K562 (cell line): ENCODE data around the gene SCUBE1. TPM values are rescaled to one million over a fixed set of nuclear protein-coding genes. Genes with fewer than 3 reads are reported as not detected.

Source experiments
- ATAC-seq: fragments of 200-7000 bp; cut with Tn5 transposase; 3 replicates; pipeline ENCODE4 v1.9.1; 2020; ENCODE audit warnings: moderate library complexity
- BruUV-seq: library from RNA; stranded (reverse); fragments of 400-500 nt; replicated peaks from 2 replicates; lab custom pipeline; 2021; lab: Mats Ljungman, UMichigan
- CTCF ChIA-PET: fragments of 300-600 bp; formaldehyde crosslinking; extraction: SDS; loops from one replicate; lab custom pipeline; 2021; ENCODE audit warnings: low intra/inter-chr PET ratio; lab: Yijun Ruan, JAX
- POLR2A ChIA-PET: fragments of 300-600, 350-650 bp; sonication (Branson Sonifier 250); formaldehyde crosslinking; extraction: SDS; loops from one replicate; lab custom pipeline; 2021; ENCODE audit warnings: antibody characterized with exemption, inconsistent platforms; lab: Yijun Ruan, JAX
- DNase-seq, 4 experiments: peaks; one replicate each; pipeline versions ENCODE4 v3.0.0 to v3.0.0-alpha.2; 2011 to 2018; ENCODE audit warnings: low spot score in 3 of 4, mixed read lengths in 3 of 4; ENCODE audit errors: extremely low read depth in 1 of 4
- FAIRE-seq: peaks from 2 replicates; lab custom pipeline; 2011; peaks lifted over from hg19 to GRCh38; lab: Jason Lieb, UNC
- H2AFZ ChIP-seq: 2 replicates; pipeline ENCODE4 v1.6.0; 2011; ENCODE audit warnings: low read depth, low read length, control low read depth, inconsistent platforms
- H3K27ac ChIP-seq: fragments of 200-600 bp; 3 replicates; pipeline ENCODE4 v1.8.0; 2011; ENCODE audit warnings: low read depth, mild to moderate bottlenecking, control low read depth, inconsistent platforms, low read length, moderate library complexity, mixed read lengths; ENCODE audit errors: extremely low read depth
- H3K27me3 ChIP-seq, 2 experiments: fragments of 300-600 bp in 1 of 2; 2 replicates in 1 of 2; 3 replicates in 1 of 2; pipeline versions ENCODE4 v1.6.0 to v1.8.0; 2011; ENCODE audit warnings: inconsistent platforms in 2 of 2, low read length in 2 of 2, mild to moderate bottlenecking in 1 of 2, mixed read lengths in 1 of 2, moderate library complexity in 1 of 2; ENCODE audit not compliant: control insufficient read depth in 2 of 2, insufficient read depth in 2 of 2
- H3K36me3 ChIP-seq: fragments of 300-600 bp; 3 replicates; pipeline ENCODE4 v1.8.0; 2011; ENCODE audit warnings: mild to moderate bottlenecking, low read length, inconsistent platforms; ENCODE audit not compliant: control insufficient read depth, insufficient read depth
- H3K4me1 ChIP-seq, 2 experiments: fragments of 200-600 bp in 1 of 2; replicated peaks in 1 of 2; 2 replicates in 1 of 2; 3 replicates in 1 of 2; pipeline versions ENCODE4 v1.5.1 to v1.8.0; 2011; ENCODE audit warnings: inconsistent platforms in 2 of 2, low read length in 2 of 2, mild to moderate bottlenecking in 1 of 2, mixed read lengths in 1 of 2, moderate library complexity in 1 of 2; ENCODE audit not compliant: control insufficient read depth in 2 of 2, insufficient read depth in 2 of 2
- H3K4me2 ChIP-seq: 2 replicates; pipeline ENCODE4 v1.6.1; 2011; ENCODE audit warnings: low read length, control low read depth, inconsistent platforms, mixed read lengths; ENCODE audit not compliant: insufficient read depth
- H3K4me3 ChIP-seq: fragments of 200-600 bp; sonication (generic), shearing (Covaris generic); 2 replicates; pipeline ENCODE4 v1.5.1; 2016; ENCODE audit warnings: control low read depth, inconsistent platforms
- H3K79me2 ChIP-seq: fragments of 200-600 bp; 3 replicates; pipeline ENCODE4 v1.8.0; 2011; ENCODE audit warnings: low read length, inconsistent platforms; ENCODE audit not compliant: control insufficient read depth, insufficient read depth
- H3K9ac ChIP-seq, 2 experiments: 2 replicates each; pipeline versions ENCODE4 v1.6.0 to v1.6.1; 2011; ENCODE audit warnings: low read depth in 2 of 2, low read length in 2 of 2, control low read depth in 1 of 2, inconsistent platforms in 1 of 2, mild to moderate bottlenecking in 1 of 2, mixed read lengths in 1 of 2; ENCODE audit not compliant: insufficient read depth in 1 of 2
- H3K9me1 ChIP-seq: one replicate; pipeline ENCODE4 v1.6.0; 2011; ENCODE audit warnings: inconsistent platforms, mild to moderate bottlenecking, low read length, moderate library complexity; ENCODE audit not compliant: control insufficient read depth, insufficient read depth
- H3K9me3 ChIP-seq: replicated peaks from 2 replicates; pipeline ENCODE4 v1.5.1; 2011; ENCODE audit warnings: low read depth, low read length, inconsistent platforms; ENCODE audit not compliant: control insufficient read depth, insufficient read depth
- H4K20me1 ChIP-seq: replicated peaks from 2 replicates; pipeline ENCODE4 v1.6.1; 2011; ENCODE audit warnings: low read length, inconsistent platforms, mixed read lengths; ENCODE audit not compliant: control insufficient read depth, insufficient read depth
- ADNP ChIP-seq: fragments of 200-800 bp; sonication (Bioruptor generic); IDR thresholded peaks from 2 replicates; pipeline ENCODE4 v1.6.1; 2016; ENCODE audit warnings: missing genetic modification characterization, missing compliant biosample characterization
- EP300 ChIP-seq: IDR thresholded peaks from 2 replicates; pipeline ENCODE4 v1.6.1; 2012; ENCODE audit warnings: low read length, improper control_type of control experiment
- GTF2A2 ChIP-seq: IDR thresholded peaks from 2 replicates; pipeline ENCODE4 v1.6.1; 2016; ENCODE audit warnings: mild to moderate bottlenecking, missing genetic modification characterization, missing compliant biosample characterization
- NFIC ChIP-seq: fragments of 450-650 bp; IDR thresholded peaks from 2 replicates; pipeline ENCODE4 v1.6.1; 2017; ENCODE audit warnings: mild to moderate bottlenecking, inconsistent platforms
- RB1 ChIP-seq: fragments of 450-650 bp; IDR thresholded peaks from 2 replicates; pipeline ENCODE4 v1.6.1; 2017; ENCODE audit warnings: low read depth, mild to moderate bottlenecking
- STAG1 ChIP-seq: sonication (generic); formaldehyde crosslinking; IDR thresholded peaks from 2 replicates; pipeline ENCODE4 v1.5.0; 2020; ENCODE audit warnings: missing genetic modification reagents, borderline replicate concordance
- ZNF197 ChIP-seq: fragments of 200-800 bp; sonication (Bioruptor generic); IDR thresholded peaks from 2 replicates; pipeline ENCODE4 v1.6.1; 2016; ENCODE audit warnings: low read depth, missing genetic modification characterization, missing compliant biosample characterization
- WGBS: fragments of 100-300 bp; shearing (Covaris generic); methylation state at CpG from one replicate; pipeline ENCODE4 v1.1.6; 2016; ENCODE audit warnings: low coverage, mixed read lengths; ENCODE audit not compliant: insufficient coverage; ENCODE audit errors: missing lambda C conversion rate; 5-methylcytosine and 5-hydroxymethylcytosine counted together
- in situ Hi-C: fragments of 300-500 bp; cut with MboI; formaldehyde crosslinking; loops from 4 replicates; pipeline ENCODE4 v1.15.0; 2018; ENCODE audit warnings: inconsistent platforms, mixed read lengths
- intact Hi-C: fragments of 100-400 bp; cut with micrococcal nuclease; formaldehyde crosslinking; loops from 2 replicates; pipeline ENCODE4 v1.14.2; 2022
- polyA plus RNA-seq, 8 experiments: library from polyadenylated mRNA; depleted of rRNA in 4 of 8; stranded (reverse) in 5 of 8; unstranded in 3 of 8; fragments of >200 nt; fragmentation: Nextera tagmentation in 2 of 8; fragmentation: Illumina TruSeq in 1 of 8; extraction: Ambion mirVana in 2 of 8; extraction: Trizol in 1 of 8; gene quantifications; 2 replicates each; pipeline versions ENCODE4 v1.2.1 to v1.2.3, GENCODE V29; 2011 to 2014; ENCODE audit warnings: inconsistent platforms in 1 of 8, missing spikeins in 1 of 8
- total RNA-seq, 7 experiments: library from RNA; depleted of rRNA in 6 of 7; stranded (reverse); fragments of >200 nt in 6 of 7; fragmentation: Illumina TruSeq in 2 of 7; extraction: Trizol in 2 of 7; gene quantifications; 2 replicates each; pipeline versions ENCODE4 v1.2.1 to v1.2.3, GENCODE V29; 2011 to 2021; ENCODE audit warnings: low replicate concordance in 1 of 7
- TF ChIP-seq, protein P1 (sequence below), 2 experiments: fragments of 450-650 bp; conservative IDR thresholded peaks; 2 replicates each; pipeline ENCODE4 v1.6.1; 2017; ENCODE audit warnings: mild to moderate bottlenecking in 2 of 2, moderate library complexity in 2 of 2
- TF ChIP-seq, protein P2 (sequence below): fragments of 450-650 bp; conservative IDR thresholded peaks from 2 replicates; pipeline ENCODE4 v1.6.1; 2016; ENCODE audit warnings: missing genetic modification characterization, low read depth, mild to moderate bottlenecking, missing compliant biosample characterization, moderate library complexity
- TF ChIP-seq, protein P3 (sequence below): sonication (generic); formaldehyde crosslinking; IDR thresholded peaks from 2 replicates; pipeline ENCODE4 v1.9.0; 2022; ENCODE audit warnings: mild to moderate bottlenecking, missing genetic modification reagents
- TF ChIP-seq, protein P4 (sequence below), 3 experiments: IDR thresholded peaks in 2 of 3; conservative IDR thresholded peaks in 1 of 3; 2 replicates each; pipeline ENCODE4 v1.5.1; 2011 to 2012; ENCODE audit warnings: low read length in 3 of 3, mild to moderate bottlenecking in 3 of 3, control low read depth in 2 of 3, improper control_type of control experiment in 1 of 3, inconsistent platforms in 1 of 3, low read depth in 1 of 3, mixed read lengths in 1 of 3, moderate library complexity in 1 of 3; ENCODE audit not compliant: insufficient read depth in 2 of 3
- TF ChIP-seq, protein P5 (sequence below): fragments of 200-800 bp; sonication (Bioruptor generic); IDR thresholded peaks from 2 replicates; pipeline ENCODE4 v1.6.1; 2017; ENCODE audit warnings: missing genetic modification characterization, missing compliant biosample characterization

The SCUBE1 gene
- total and polyA plus RNA-seq, 9 of the 15 experiments (the other 6 are each of a cell fraction or from before 2014, with no cell fraction given): 0.03 to 0.47 (median 0.29) TPM; not detected in 6

DNA sequence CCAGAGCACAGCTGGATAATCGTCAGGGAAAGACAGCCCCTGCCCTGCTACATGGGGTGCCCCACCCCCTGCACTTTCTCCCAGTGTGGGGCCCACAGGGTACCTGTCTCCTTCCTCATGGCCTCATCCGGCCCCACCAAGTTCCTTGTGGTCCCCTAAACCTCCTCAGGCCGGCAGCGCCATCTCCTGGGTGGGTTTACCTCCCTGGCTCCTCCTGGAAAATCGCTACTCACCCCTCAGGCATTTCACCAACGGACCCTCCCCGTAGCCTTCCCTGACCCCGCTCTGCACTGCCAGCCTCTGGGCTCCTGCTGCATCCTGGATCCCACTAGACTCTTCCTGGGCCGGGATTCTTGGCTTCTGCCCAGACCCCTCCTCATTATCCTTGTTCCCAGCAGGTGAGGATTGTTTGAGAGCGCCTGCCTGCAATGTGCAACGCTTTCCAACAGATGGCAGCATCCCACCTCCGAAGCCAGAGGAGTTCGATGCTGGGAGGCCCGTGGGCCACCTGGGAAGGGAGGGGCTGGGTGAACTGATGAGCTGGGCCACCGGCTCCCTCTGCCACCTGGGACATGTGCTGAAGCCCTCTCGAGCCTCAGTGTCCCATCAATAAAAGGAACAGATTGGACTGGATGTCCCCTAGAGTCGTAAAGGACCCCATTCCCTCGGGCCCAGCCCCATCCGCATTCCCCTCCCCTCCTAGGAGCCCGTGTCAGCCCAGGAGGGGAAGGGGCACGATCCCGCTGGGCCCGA, 112.0 kb downstream of the SCUBE1 start:
- in situ Hi-C loops: no loop called here
- Histone ChIP-seq H3K27me3 (peaks cover 0 to 34% of the 10 kb centered on the region in 2 experiments; a peak in 2 of 5 replicates), H3K9me1 (no peaks in the 10 kb centered on the region), H2AFZ (no peak overlapping the region), H3K9ac (peak overlapping the region in 1 of 2 experiments; percentile 26; a peak in 1 of 4 replicates), H3K36me3 (no peaks in the 10 kb centered on the region), H3K9me3 (no peaks in the 10 kb centered on the region), H3K4me1 (peaks cover 0 to 41% of the 10 kb centered on the region in 2 experiments; a peak in 2 of 5 replicates), H3K4me3 (no peak overlapping the region), H3K4me2 (peak overlapping the region; percentile 49; the same call in 1 of the 2 replicates), H3K79me2 (no peaks in the 10 kb centered on the region), H3K27ac (no peak overlapping the region), H4K20me1 (peaks cover 4% of the 10 kb centered on the region; the same call in 1 of the 2 replicates)
- peak; percentile 71 to 73 (median 73) for DNase-seq
- ChIA-PET CTCF (interaction anchor here (0.6 to 2.6 kb wide), 6 partner anchors 43 to 387 kb away, joined by 3 to 21 read pairs (median 4); no protein-coding TSS in a partner anchor), POLR2A (interaction anchor here (0.6 to 1.3 kb wide), 2 partner anchors 12 to 681 kb away, joined by 3 to 4 read pairs; no protein-coding TSS in a partner anchor)
- 21% methylated on average over 12 of the region's 23 CpGs for WGBS
- intact Hi-C loops: loop anchor here (1.0 to 5.0 kb wide), 3 partner anchors 41 to 154 kb away; no protein-coding TSS in a partner anchor
- peak; percentile 79 for ATAC-seq
- peak; percentile 87 for FAIRE-seq
- no TSS peak for BruUV-seq
- TF ChIP-seq, protein P1, sequence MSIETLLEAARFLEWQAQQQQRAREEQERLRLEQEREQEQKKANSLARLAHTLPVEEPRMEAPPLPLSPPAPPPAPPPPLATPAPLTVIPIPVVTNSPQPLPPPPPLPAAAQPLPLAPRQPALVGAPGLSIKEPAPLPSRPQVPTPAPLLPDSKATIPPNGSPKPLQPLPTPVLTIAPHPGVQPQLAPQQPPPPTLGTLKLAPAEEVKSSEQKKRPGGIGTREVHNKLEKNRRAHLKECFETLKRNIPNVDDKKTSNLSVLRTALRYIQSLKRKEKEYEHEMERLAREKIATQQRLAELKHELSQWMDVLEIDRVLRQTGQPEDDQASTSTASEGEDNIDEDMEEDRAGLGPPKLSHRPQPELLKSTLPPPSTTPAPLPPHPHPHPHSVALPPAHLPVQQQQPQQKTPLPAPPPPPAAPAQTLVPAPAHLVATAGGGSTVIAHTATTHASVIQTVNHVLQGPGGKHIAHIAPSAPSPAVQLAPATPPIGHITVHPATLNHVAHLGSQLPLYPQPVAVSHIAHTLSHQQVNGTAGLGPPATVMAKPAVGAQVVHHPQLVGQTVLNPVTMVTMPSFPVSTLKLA (conservative IDR thresholded peaks at IDR 0.05): no peak
- TF ChIP-seq NFIC (peak; percentile 31; the same call in 1 of the 2 replicates), EP300 (no peak), GTF2A2 (tag) (no peak), RB1 (peak; percentile 9; the same call in 1 of the 2 replicates), ADNP (tag) (no peak), STAG1 (peak; percentile 67; the same call in 1 of the 2 replicates), ZNF197 (no peak)
- TF ChIP-seq, protein P2, sequence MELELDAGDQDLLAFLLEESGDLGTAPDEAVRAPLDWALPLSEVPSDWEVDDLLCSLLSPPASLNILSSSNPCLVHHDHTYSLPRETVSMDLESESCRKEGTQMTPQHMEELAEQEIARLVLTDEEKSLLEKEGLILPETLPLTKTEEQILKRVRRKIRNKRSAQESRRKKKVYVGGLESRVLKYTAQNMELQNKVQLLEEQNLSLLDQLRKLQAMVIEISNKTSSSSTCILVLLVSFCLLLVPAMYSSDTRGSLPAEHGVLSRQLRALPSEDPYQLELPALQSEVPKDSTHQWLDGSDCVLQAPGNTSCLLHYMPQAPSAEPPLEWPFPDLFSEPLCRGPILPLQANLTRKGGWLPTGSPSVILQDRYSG: no peak
- TF ChIP-seq, protein P3, sequence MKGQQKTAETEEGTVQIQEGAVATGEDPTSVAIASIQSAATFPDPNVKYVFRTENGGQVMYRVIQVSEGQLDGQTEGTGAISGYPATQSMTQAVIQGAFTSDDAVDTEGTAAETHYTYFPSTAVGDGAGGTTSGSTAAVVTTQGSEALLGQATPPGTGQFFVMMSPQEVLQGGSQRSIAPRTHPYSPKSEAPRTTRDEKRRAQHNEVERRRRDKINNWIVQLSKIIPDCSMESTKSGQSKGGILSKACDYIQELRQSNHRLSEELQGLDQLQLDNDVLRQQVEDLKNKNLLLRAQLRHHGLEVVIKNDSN (CRISPR knock-in tag): no peak
- TF ChIP-seq, protein P4, sequence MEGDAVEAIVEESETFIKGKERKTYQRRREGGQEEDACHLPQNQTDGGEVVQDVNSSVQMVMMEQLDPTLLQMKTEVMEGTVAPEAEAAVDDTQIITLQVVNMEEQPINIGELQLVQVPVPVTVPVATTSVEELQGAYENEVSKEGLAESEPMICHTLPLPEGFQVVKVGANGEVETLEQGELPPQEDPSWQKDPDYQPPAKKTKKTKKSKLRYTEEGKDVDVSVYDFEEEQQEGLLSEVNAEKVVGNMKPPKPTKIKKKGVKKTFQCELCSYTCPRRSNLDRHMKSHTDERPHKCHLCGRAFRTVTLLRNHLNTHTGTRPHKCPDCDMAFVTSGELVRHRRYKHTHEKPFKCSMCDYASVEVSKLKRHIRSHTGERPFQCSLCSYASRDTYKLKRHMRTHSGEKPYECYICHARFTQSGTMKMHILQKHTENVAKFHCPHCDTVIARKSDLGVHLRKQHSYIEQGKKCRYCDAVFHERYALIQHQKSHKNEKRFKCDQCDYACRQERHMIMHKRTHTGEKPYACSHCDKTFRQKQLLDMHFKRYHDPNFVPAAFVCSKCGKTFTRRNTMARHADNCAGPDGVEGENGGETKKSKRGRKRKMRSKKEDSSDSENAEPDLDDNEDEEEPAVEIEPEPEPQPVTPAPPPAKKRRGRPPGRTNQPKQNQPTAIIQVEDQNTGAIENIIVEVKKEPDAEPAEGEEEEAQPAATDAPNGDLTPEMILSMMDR (IDR thresholded peaks at IDR 0.05 in 2 of 3, conservative IDR thresholded peaks at IDR 0.05 in 1 of 3; ENCODE audit: insufficient read depth in 2 of 3, low read depth in 1 of 3, low read length in 3 of 3): peak; percentile 74 to 95 (median 81)
- TF ChIP-seq, protein P5, sequence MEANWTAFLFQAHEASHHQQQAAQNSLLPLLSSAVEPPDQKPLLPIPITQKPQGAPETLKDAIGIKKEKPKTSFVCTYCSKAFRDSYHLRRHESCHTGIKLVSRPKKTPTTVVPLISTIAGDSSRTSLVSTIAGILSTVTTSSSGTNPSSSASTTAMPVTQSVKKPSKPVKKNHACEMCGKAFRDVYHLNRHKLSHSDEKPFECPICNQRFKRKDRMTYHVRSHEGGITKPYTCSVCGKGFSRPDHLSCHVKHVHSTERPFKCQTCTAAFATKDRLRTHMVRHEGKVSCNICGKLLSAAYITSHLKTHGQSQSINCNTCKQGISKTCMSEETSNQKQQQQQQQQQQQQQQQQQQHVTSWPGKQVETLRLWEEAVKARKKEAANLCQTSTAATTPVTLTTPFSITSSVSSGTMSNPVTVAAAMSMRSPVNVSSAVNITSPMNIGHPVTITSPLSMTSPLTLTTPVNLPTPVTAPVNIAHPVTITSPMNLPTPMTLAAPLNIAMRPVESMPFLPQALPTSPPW (CRISPR knock-in tag): peak; percentile 70
